ENCODE results near the gene FBXO4. TPM values are rescaled to one million over a fixed set of nuclear protein-coding genes. Genes with fewer than 3 reads are reported as not detected.
"Not testable (repeated sequence)": the region's sequence is repeated elsewhere in the genome, so short reads cannot be mapped to it uniquely, and the experiment has no call there.

Gene FBXO4
- total RNA-seq, 1 donor from 2014 or later: 39.0 TPM

DNA sequence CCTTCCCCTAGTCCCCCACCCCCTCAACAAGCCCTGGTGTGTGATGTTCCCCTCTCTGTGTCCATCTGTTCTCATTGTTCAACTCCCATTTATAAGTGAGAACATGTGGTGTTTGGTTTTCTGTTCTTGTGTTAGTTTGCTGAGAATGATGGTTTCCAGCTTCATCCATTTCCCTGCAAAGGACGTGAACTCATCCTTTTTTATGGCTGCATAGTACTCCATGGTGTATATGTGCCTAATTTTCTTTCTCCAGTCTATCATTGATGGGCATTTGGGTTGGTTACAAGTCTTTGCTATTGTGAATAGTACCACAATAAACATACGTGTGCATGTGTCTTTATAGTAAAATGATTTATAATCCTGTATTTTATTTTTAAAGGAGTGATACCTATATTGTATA is 57.8 kb downstream of the FBXO4 start:
- DNase-seq (ENCODE audit: low spot score): not testable (repeated sequence)

GRCh38 chr5:41983284-41983683 is 58.2 kb downstream of the FBXO4 start:
- no peak for DNase-seq (ENCODE audit: low spot score)

- DNase-seq (ENCODE audit: low spot score): no peak
Observed at GRCh38 chr5:41985945-41986695, 61.0 kb downstream of the FBXO4 start.

Other genes starting within 250 kb of the FBXO4 start
- 16.6 TPM for gene OXCT1, start 54.9 kb upstream of the FBXO4 start, total RNA-seq (ENCODE audit: insufficient read depth, low replicate concordance)
- gene RIMOC1, start 20.9 kb upstream of the FBXO4 start, total RNA-seq (ENCODE audit: insufficient read depth, low replicate concordance): 13.7 TPM